Body of pancreas (tissue), 4 donors: Measurements from ENCODE around the gene SIGLEC11. TPM values are rescaled to one million over a fixed set of nuclear protein-coding genes. Genes with fewer than 3 reads are reported as not detected.
A peak's percentile ranks its signal among the peaks of the same experiment; 100 is the strongest.

Experiments used
- ATAC-seq: fragments of 150-250 bp; one replicate; pipeline ENCODE4 v1.9.1; 2016
- DNase-seq, 4 donors: peaks; one replicate each; pipeline ENCODE4 v3.0.0-alpha.2; 2019
- H3K27ac ChIP-seq, 4 donors: fragments of 200-600 bp; sonication (generic); 1 replicate in 3 of 4; 2 replicates in 1 of 4; pipeline versions ENCODE4 v1.5.1 to v1.6.1; 2016 to 2019; ENCODE audit warnings: mild to moderate bottlenecking in 1 of 4, mixed read lengths in 1 of 4, moderate library complexity in 1 of 4
- H3K27me3 ChIP-seq, 2 donors: fragments of 200-600 bp; sonication (generic); one replicate each; pipeline ENCODE4 v1.6.0; 2016; ENCODE audit warnings: mild to moderate bottlenecking in 1 of 2
- H3K36me3 ChIP-seq, 2 donors: fragments of 200-600 bp; sonication (generic); replicated peaks in 1 of 2; 2 replicates each; pipeline ENCODE4 v1.5.1; 2016; ENCODE audit warnings: low read depth in 2 of 2; ENCODE audit not compliant: insufficient read depth in 1 of 2
- H3K4me1 ChIP-seq: fragments of 200-600 bp; sonication (generic); one replicate; pipeline ENCODE4 v1.6.0; 2016
- H3K4me3 ChIP-seq, 2 donors: fragments of 200-600 bp; sonication (generic); 1 replicate in 1 of 2; 2 replicates in 1 of 2; pipeline ENCODE4 v1.5.1; 2016 to 2019
- H3K9me3 ChIP-seq, 3 donors: fragments of 200-600 bp; sonication (generic); 1 replicate in 2 of 3; 2 replicates in 1 of 3; pipeline ENCODE4 v1.5.1; 2016
- CTCF ChIP-seq, 7 experiments: fragments of 450-650 bp in 4 of 7; fragments of 200-600 bp in 3 of 7; sonication (generic) in 3 of 7; IDR thresholded peaks; one replicate each; pipeline ENCODE4 v1.5.1; 2016 to 2019; ENCODE audit warnings: antibody characterized with exemption in 7 of 7
- POLR2A ChIP-seq, 3 donors: fragments of 450-650 bp; IDR thresholded peaks; one replicate each; pipeline ENCODE4 v1.6.1; 2016; ENCODE audit warnings: antibody characterized with exemption in 3 of 3, mild to moderate bottlenecking in 2 of 3
- WGBS, 2 donors: methylation state at CpG; one replicate each; pipeline ENCODE4 v1.1.5; 2017; 5-methylcytosine and 5-hydroxymethylcytosine counted together
- intact Hi-C: fragments of 100-400 bp; cut with DNase I; formaldehyde crosslinking; loops from one replicate; pipeline ENCODE4 v1.15.1; 2023
- total RNA-seq, 2 donors: library from RNA; depleted of rRNA; stranded (reverse); fragments of >200 nt; gene quantifications; one replicate each; pipeline ENCODE4 v1.1.0, GENCODE V29; 2016

SIGLEC11 gene
- total RNA-seq, 2 donors from 2014 or later, result 1.3 to 12.5 TPM

DNA sequence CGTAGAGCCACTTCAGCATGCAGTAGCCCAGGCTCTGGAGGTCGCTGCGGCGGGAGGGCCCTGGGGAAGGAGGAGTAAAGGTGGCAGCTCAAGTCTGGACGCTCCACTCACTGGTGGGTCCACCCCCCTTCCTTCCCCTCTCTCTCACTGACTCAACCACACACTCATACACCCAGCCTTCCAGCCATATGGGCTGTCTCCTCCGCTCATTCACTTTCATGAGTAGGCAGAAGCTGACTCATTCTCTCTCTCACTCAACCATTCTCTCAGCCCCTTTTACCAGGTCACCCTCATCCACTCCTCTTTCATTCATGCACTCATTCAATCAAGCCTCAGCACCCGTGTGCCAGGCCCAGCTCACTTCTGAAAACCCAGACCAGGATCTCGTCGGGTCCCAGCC is 27.5 kb upstream of the SIGLEC11 start:
- DNase-seq, result no peak
- Histone ChIP-seq H3K4me1 (peaks cover 2% of the 10 kb centered on the region), H3K27ac (no peak overlapping the region), H3K36me3 (peaks cover 0 to 7% of the 10 kb centered on the region in 2 donors), H3K27me3 (no peaks in the 10 kb centered on the region), H3K9me3 (no peaks in the 10 kb centered on the region), H3K4me3 (no peak overlapping the region)
- TF ChIP-seq POLR2A (IDR thresholded peaks at IDR 0.05) (no peak), CTCF (IDR thresholded peaks at IDR 0.05) (no peak)
- no peak for ATAC-seq
- intact Hi-C loops, result no loop called here
- 91 to 94% methylated on average over 9 of the region's 9 CpGs for WGBS, 2 donors

- Histone ChIP-seq H3K4me1 (peaks cover 6% of the 10 kb centered on the region), H3K9me3 (no peaks in the 10 kb centered on the region), H3K27ac (no peak overlapping the region), H3K36me3 (peaks cover 0 to 7% of the 10 kb centered on the region in 2 donors), H3K27me3 (no peaks in the 10 kb centered on the region), H3K4me3 (no peak overlapping the region)
- intact Hi-C loops, result no loop called here
- DNase-seq, result no peak
- ATAC-seq, result no peak
- no peak for TF ChIP-seq CTCF (IDR thresholded peaks at IDR 0.05)
- no peak for TF ChIP-seq POLR2A (IDR thresholded peaks at IDR 0.05)
- 97% methylated on average over 5 of the region's 5 CpGs; no CpG with 5 or more reads in 1 of the 2 donors for WGBS, 2 donors
These were observed 27.0 kb upstream of the SIGLEC11 start for GRCh38 chr19:49988007-49988406.

DNA sequence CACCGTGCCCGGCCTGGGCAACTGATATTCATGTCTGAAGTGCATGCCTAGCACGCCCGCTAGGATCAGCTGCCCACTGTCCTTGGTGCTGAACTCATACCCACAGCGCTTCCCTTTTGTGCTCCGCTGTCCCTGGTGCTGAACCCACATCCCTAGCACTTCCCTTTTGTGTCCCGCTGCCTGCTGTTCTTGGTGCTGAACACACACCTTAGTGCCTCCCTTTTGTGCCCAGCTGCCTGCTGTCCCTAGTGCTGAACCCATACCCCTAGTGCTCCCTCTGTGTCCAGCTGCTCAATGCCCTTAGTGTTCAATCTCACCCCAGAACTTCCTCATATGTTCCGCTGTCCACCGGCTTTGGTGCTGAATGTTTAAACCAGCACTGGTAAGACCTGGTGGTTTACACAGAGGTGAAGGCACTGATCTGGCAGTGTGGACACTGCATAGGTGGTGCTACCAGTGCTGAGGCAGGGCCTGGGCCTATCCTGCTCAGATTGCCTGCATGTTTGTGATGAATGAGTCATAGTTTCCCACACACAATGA is 26.3 kb upstream of the SIGLEC11 start:
- peak; percentile 89 to 95 (median 93) for DNase-seq
- no peaks in the 10 kb centered on the region for H3K27me3 ChIP-seq
- peaks cover 13% of the 10 kb centered on the region for H3K4me1 ChIP-seq
- intact Hi-C loops, result no loop called here
- H3K36me3 ChIP-seq, result peaks cover 0 to 7% of the 10 kb centered on the region in 2 donors
- TF ChIP-seq POLR2A (IDR thresholded peaks at IDR 0.05) (no peak), CTCF (IDR thresholded peaks at IDR 0.05) (peak in 4 of 7 experiments; percentile 39 to 64 (median 49))
- H3K4me3 ChIP-seq, result no peak overlapping the region
- H3K9me3 ChIP-seq, result no peaks in the 10 kb centered on the region
- WGBS, 2 donors, result 21 to 39% methylated on average over 9 of the region's 9 CpGs
- ATAC-seq, result peak; percentile 85
- no peak overlapping the region for H3K27ac ChIP-seq

DNA sequence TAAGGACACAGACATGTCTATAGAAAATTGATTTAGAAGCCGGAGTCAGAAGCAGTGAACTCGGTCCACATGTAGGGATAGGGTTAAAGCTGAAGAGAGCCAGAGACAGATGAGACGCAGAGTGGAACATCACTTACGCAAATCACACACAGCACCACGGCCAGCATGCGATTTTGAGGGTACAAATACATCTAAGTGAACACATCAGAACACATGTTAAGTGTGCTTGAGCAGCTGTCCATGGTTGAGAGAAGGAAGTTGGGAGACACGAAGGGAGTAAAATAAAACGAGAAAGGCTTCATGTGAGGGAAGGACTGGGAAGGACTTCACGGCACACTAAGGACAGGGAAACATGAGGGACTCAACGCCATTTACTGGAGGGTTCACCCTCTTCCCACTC is 25.4 kb upstream of the SIGLEC11 start:
- Histone ChIP-seq H3K27me3 (no peaks in the 10 kb centered on the region), H3K36me3 (peaks cover 0 to 7% of the 10 kb centered on the region in 2 donors), H3K27ac (no peak overlapping the region), H3K4me3 (no peak overlapping the region), H3K4me1 (peaks cover 22% of the 10 kb centered on the region), H3K9me3 (no peaks in the 10 kb centered on the region)
- ATAC-seq (no peak), DNase-seq (no peak)
- WGBS, 2 donors, result 89% methylated on average over 10 of the region's 10 CpGs
- TF ChIP-seq POLR2A (IDR thresholded peaks at IDR 0.05), result no peak
- TF ChIP-seq CTCF (IDR thresholded peaks at IDR 0.05), result no peak
- intact Hi-C loops, result no loop called here

GRCh38 chr19:49985871-49986270 is 24.9 kb upstream of the SIGLEC11 start:
- no peak for ATAC-seq
- Histone ChIP-seq H3K27me3 (no peaks in the 10 kb centered on the region), H3K4me1 (peaks cover 25% of the 10 kb centered on the region), H3K36me3 (peaks cover 0 to 5% of the 10 kb centered on the region in 2 donors), H3K9me3 (no peaks in the 10 kb centered on the region), H3K27ac (no peak overlapping the region), H3K4me3 (no peak overlapping the region)
- WGBS, 2 donors, result 74 to 85% methylated on average over 3 of the region's 3 CpGs
- intact Hi-C loops, result no loop called here
- TF ChIP-seq POLR2A (IDR thresholded peaks at IDR 0.05) (no peak), CTCF (IDR thresholded peaks at IDR 0.05) (no peak)
- no peak for DNase-seq
